H9 (cell line): ENCODE data around the gene GRAMD1C. TPM values are rescaled to one million over a fixed set of nuclear protein-coding genes. Genes with fewer than 3 reads are reported as not detected.

Source experiments
- DNase-seq: peaks from one replicate; pipeline ENCODE4 v3.0.0-alpha.2; 2017
- H2AFZ ChIP-seq: one replicate; pipeline ENCODE4 v1.6.1; 2013; ENCODE audit warnings: mild to moderate bottlenecking, low read length, control low read depth, moderate library complexity
- H2AK5ac ChIP-seq: 2 replicates; pipeline ENCODE4 v1.6.1; 2013; ENCODE audit warnings: low read length, control low read depth, mixed read lengths; ENCODE audit not compliant: insufficient read length
- H2BK120ac ChIP-seq: one replicate; pipeline ENCODE4 v1.6.1; 2013; ENCODE audit warnings: low read depth, mild to moderate bottlenecking, low read length, control low read depth, inconsistent platforms; ENCODE audit not compliant: poor library complexity, severe bottlenecking
- H2BK12ac ChIP-seq: 2 replicates; pipeline ENCODE4 v1.6.1; 2013; ENCODE audit warnings: low read length, control low read depth, mixed read lengths, low read depth; ENCODE audit not compliant: insufficient read length
- H2BK15ac ChIP-seq: 2 replicates; pipeline ENCODE4 v1.6.1; 2013; ENCODE audit warnings: low read depth, low read length, control low read depth
- H2BK20ac ChIP-seq: one replicate; pipeline ENCODE4 v1.6.1; 2013; ENCODE audit warnings: low read depth, mild to moderate bottlenecking, low read length, control low read depth, inconsistent platforms; ENCODE audit not compliant: poor library complexity, severe bottlenecking
- H2BK5ac ChIP-seq: 2 replicates; pipeline ENCODE4 v1.6.1; 2013; ENCODE audit warnings: low read length, control low read depth, mixed read lengths; ENCODE audit not compliant: insufficient read length
- H3K14ac ChIP-seq: 2 replicates; pipeline ENCODE4 v1.6.1; 2013; ENCODE audit warnings: low read length, control low read depth; ENCODE audit not compliant: insufficient read depth
- H3K18ac ChIP-seq: 2 replicates; pipeline ENCODE4 v1.6.1; 2013; ENCODE audit warnings: low read depth, mild to moderate bottlenecking, mixed read lengths, low read length, control low read depth; ENCODE audit not compliant: insufficient read length
- H3K23ac ChIP-seq: 2 replicates; pipeline ENCODE4 v1.6.1; 2013; ENCODE audit warnings: low read length, control low read depth, mixed read lengths, low read depth; ENCODE audit not compliant: insufficient read length
- H3K23me2 ChIP-seq: 2 replicates; pipeline ENCODE4 v1.6.1; 2013; ENCODE audit warnings: low read depth, mild to moderate bottlenecking, mixed read lengths, low read length, control low read depth; ENCODE audit not compliant: insufficient read length, poor library complexity, severe bottlenecking
- H3K27ac ChIP-seq: 2 replicates; pipeline ENCODE4 v1.5.1; 2013; ENCODE audit warnings: low read length, control low read depth, mixed read lengths, low read depth; ENCODE audit not compliant: insufficient read length
- H3K27me3 ChIP-seq: 2 replicates; pipeline ENCODE4 v1.6.1; 2013; ENCODE audit warnings: low read length, control low read depth, inconsistent platforms; ENCODE audit not compliant: insufficient read depth
- H3K4ac ChIP-seq: 2 replicates; pipeline ENCODE4 v1.6.1; 2013; ENCODE audit warnings: low read depth, mild to moderate bottlenecking, control low read depth, inconsistent platforms, low read length, moderate library complexity
- H3K4me1 ChIP-seq: 2 replicates; pipeline ENCODE4 v1.6.1; 2013; ENCODE audit warnings: low read length, control low read depth, inconsistent platforms; ENCODE audit not compliant: insufficient read depth
- H3K4me2 ChIP-seq: 2 replicates; pipeline ENCODE4 v1.6.1; 2013; ENCODE audit warnings: low read length, control low read depth, mixed read lengths; ENCODE audit not compliant: insufficient read length, insufficient read depth
- H3K56ac ChIP-seq: 2 replicates; pipeline ENCODE4 v1.6.1; 2013; ENCODE audit warnings: low read depth, mild to moderate bottlenecking, mixed read lengths, low read length, control low read depth; ENCODE audit not compliant: insufficient read length
- H3K79me1 ChIP-seq: 2 replicates; pipeline ENCODE4 v1.6.1; 2013; ENCODE audit warnings: low read depth, mild to moderate bottlenecking, moderate library complexity, low read length, control low read depth, inconsistent platforms; ENCODE audit not compliant: insufficient read depth, poor library complexity, severe bottlenecking
- H3K79me2 ChIP-seq: 2 replicates; pipeline ENCODE4 v1.6.1; 2013; ENCODE audit warnings: low read length, control low read depth, inconsistent platforms; ENCODE audit not compliant: insufficient read depth
- H3K9ac ChIP-seq: 2 replicates; pipeline ENCODE4 v1.6.1; 2013; ENCODE audit warnings: low read length, control low read depth, mixed read lengths; ENCODE audit not compliant: insufficient read length; ENCODE audit errors: extremely low read depth
- H3K9me3 ChIP-seq: one replicate; pipeline ENCODE4 v1.6.1; 2013; ENCODE audit warnings: low read depth, low read length, inconsistent platforms; ENCODE audit not compliant: control insufficient read depth
- H3T11ph ChIP-seq: one replicate; pipeline ENCODE4 v1.6.1; 2013; ENCODE audit warnings: mild to moderate bottlenecking, low read length, control low read depth, inconsistent platforms
- H4K20me1 ChIP-seq: one replicate; pipeline ENCODE4 v1.6.1; 2013; ENCODE audit not compliant: control insufficient read depth, insufficient read length, insufficient read depth
- H4K5ac ChIP-seq: 2 replicates; pipeline ENCODE4 v1.6.1; 2013; ENCODE audit warnings: low read depth, mild to moderate bottlenecking, mixed read lengths, low read length, control low read depth; ENCODE audit not compliant: insufficient read length
- H4K8ac ChIP-seq: replicated peaks from 2 replicates; pipeline ENCODE4 v1.6.1; 2013; ENCODE audit warnings: low read length, control low read depth, mixed read lengths, low read depth; ENCODE audit not compliant: insufficient read length
- H4K91ac ChIP-seq: 2 replicates; pipeline ENCODE4 v1.6.1; 2013; ENCODE audit warnings: low read depth, mild to moderate bottlenecking, moderate library complexity, mixed read lengths, low read length, control low read depth; ENCODE audit not compliant: insufficient read length
- H3K27ac Mint-ChIP-seq, 3 experiments: 2 replicates in 2 of 3; 3 replicates in 1 of 3; pipeline ENCODE4 v1.8.0; 2020 to 2021; ENCODE audit warnings: mixed read lengths in 3 of 3, mild to moderate bottlenecking in 1 of 3, moderate library complexity in 1 of 3
- H3K27me3 Mint-ChIP-seq: 2 replicates; pipeline ENCODE4 v1.8.0; 2021; ENCODE audit warnings: low read depth, mild to moderate bottlenecking, moderate library complexity, mixed read lengths
- H3K36me3 Mint-ChIP-seq, 3 experiments: 2 replicates in 2 of 3; 3 replicates in 1 of 3; pipeline ENCODE4 v1.8.0; 2020 to 2021; ENCODE audit warnings: low read depth in 3 of 3, mixed read lengths in 3 of 3; ENCODE audit not compliant: insufficient read depth in 1 of 3
- H3K4me1 Mint-ChIP-seq, 2 experiments: 2 replicates each; pipeline ENCODE4 v1.8.0; 2020; ENCODE audit warnings: mixed read lengths in 2 of 2
- H3K4me3 Mint-ChIP-seq, 2 experiments: 2 replicates in 1 of 2; 3 replicates in 1 of 2; pipeline ENCODE4 v1.8.0; 2020 to 2021; ENCODE audit warnings: mild to moderate bottlenecking in 2 of 2, mixed read lengths in 2 of 2, moderate library complexity in 1 of 2
- H3K9me3 Mint-ChIP-seq, 2 experiments: 2 replicates in 1 of 2; 3 replicates in 1 of 2; pipeline ENCODE4 v1.8.0; 2020; ENCODE audit warnings: mild to moderate bottlenecking in 2 of 2, mixed read lengths in 2 of 2, moderate library complexity in 1 of 2
- WGBS: extraction: QIAGEN DNeasy Blood & Tissue Kit; methylation state at CpG from one replicate; pipeline ENCODE4 v1.1.7; 2013; ENCODE audit warnings: missing lambda C conversion rate, low lambda C conversion rate, mixed read lengths; ENCODE audit not compliant: insufficient read length; ENCODE audit errors: extremely low coverage; 5-methylcytosine and 5-hydroxymethylcytosine counted together
- total RNA-seq: library from RNA; stranded (reverse); gene quantifications from 2 replicates; pipeline ENCODE4 v1.2.1, GENCODE V29; 2021
- TF ChIP-seq, protein P1 (sequence below): fragments of 200-600 bp; sonication (generic); conservative IDR thresholded peaks from 3 replicates; pipeline ENCODE4 v1.8.0; 2021; ENCODE audit warnings: antibody characterized with exemption, mild to moderate bottlenecking

The GRAMD1C gene
- total RNA-seq, 1 experiment from 2014 or later = 1.8 TPM

DNA sequence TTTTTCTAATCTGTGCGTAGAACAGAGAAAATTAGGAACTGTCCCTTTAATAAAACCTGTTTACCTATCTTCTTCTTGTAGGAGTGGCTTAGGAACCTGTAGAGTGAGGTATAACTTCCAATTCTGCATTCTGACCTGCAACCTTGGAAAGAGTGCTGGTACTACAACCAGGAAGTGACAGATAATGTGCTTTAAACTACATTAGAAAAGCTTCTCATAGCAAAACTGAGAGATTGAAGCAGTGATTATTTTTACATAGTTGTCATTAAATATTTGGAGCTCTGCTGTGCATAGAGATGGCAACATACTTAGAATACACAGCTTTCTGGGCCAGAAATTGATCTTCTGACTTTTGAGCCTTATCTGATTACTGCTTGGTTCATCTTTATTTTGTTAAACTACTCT lies 58.8 kb downstream of the GRAMD1C start:
- Histone ChIP-seq H3K4me2 (no peak overlapping the region), H3K14ac (no peak overlapping the region), H2AK5ac (no peak overlapping the region), H2BK12ac (no peak overlapping the region), H3K4me1 (no peaks in the 10 kb centered on the region), H2BK20ac (no peak overlapping the region), H3K23ac (no peak overlapping the region), H4K5ac (no peak overlapping the region), H2BK120ac (no peak overlapping the region), H3K18ac (no peak overlapping the region), H3K27me3 (no peaks in the 10 kb centered on the region), H3K23me2 (no peaks in the 10 kb centered on the region), H2AFZ (no peak overlapping the region), H3K79me2 (no peaks in the 10 kb centered on the region), H3K9me3 (no peaks in the 10 kb centered on the region), H4K91ac (no peak overlapping the region), H3K79me1 (no peaks in the 10 kb centered on the region), H2BK15ac (no peak overlapping the region), H3K27ac (no peak overlapping the region), H3K56ac (no peak overlapping the region), H4K20me1 (no peaks in the 10 kb centered on the region), H4K8ac (no peak overlapping the region), H3T11ph (no peak overlapping the region), H2BK5ac (no peak overlapping the region), H3K4ac (no peak overlapping the region), H3K9ac (no peak overlapping the region)
- H3K4me1 Mint-ChIP-seq = peaks cover 8 to 11% of the 10 kb centered on the region in 2 experiments
- DNase-seq = no peak
- WGBS = no CpG with 5 or more reads among the region's 1 CpG
- H3K9me3 Mint-ChIP-seq = no peaks in the 10 kb centered on the region
- TF ChIP-seq, protein P1, sequence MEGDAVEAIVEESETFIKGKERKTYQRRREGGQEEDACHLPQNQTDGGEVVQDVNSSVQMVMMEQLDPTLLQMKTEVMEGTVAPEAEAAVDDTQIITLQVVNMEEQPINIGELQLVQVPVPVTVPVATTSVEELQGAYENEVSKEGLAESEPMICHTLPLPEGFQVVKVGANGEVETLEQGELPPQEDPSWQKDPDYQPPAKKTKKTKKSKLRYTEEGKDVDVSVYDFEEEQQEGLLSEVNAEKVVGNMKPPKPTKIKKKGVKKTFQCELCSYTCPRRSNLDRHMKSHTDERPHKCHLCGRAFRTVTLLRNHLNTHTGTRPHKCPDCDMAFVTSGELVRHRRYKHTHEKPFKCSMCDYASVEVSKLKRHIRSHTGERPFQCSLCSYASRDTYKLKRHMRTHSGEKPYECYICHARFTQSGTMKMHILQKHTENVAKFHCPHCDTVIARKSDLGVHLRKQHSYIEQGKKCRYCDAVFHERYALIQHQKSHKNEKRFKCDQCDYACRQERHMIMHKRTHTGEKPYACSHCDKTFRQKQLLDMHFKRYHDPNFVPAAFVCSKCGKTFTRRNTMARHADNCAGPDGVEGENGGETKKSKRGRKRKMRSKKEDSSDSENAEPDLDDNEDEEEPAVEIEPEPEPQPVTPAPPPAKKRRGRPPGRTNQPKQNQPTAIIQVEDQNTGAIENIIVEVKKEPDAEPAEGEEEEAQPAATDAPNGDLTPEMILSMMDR = no peak
- H3K36me3 Mint-ChIP-seq = no peaks in the 10 kb centered on the region
- H3K4me3 Mint-ChIP-seq = no peak overlapping the region
- no peaks in the 10 kb centered on the region for H3K27me3 Mint-ChIP-seq
- H3K27ac Mint-ChIP-seq = no peak overlapping the region
